Dedifferentiated amniotic fluid mesenchymal stem cell (primary cell): ENCODE results near the gene YDJC.
"Not testable (repeated sequence)": the region's sequence is repeated elsewhere in the genome, so short reads cannot be mapped to it uniquely, and the experiment has no call there.

Source experiments
- DNase-seq: peaks from one replicate; pipeline ENCODE4 v3.0.0-alpha.2; 2016; ENCODE audit errors: extremely low spot score

Gene YDJC, protein sequence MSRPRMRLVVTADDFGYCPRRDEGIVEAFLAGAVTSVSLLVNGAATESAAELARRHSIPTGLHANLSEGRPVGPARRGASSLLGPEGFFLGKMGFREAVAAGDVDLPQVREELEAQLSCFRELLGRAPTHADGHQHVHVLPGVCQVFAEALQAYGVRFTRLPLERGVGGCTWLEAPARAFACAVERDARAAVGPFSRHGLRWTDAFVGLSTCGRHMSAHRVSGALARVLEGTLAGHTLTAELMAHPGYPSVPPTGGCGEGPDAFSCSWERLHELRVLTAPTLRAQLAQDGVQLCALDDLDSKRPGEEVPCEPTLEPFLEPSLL

GRCh38 chr22:21629255-21630149 is at the start of gene YDJC:
Gene YDJC, minus strand, starts transcription at chr22:21630022. Its CDS starts 8 bp downstream, at chr22:21630014.
- DNase-seq = peak; percentile 86

DNA sequence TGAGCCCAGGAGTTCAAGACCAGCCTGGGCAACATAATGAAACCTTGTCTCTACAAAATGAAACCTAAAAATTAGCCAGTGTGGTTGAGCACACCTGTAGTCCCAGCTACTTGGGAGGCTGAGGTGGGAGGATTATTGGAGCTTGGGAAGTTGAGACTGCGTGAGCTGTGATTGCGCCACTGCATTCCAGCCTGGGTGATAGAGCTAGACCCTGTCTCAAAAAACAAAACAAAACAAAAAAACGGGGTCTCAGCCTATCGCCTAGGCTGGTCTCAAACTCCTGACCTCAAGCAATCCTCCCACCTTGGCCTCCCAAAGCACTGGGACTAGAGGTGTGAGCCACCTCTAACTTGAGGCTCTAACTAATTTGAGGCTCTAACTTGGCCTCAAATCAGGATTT is 49.6 kb upstream of the YDJC start:
- DNase-seq = no peak

GRCh38 chr22:21678842-21679241 is 49.0 kb upstream of the YDJC start:
- not testable (repeated sequence) for DNase-seq

- DNase-seq = no peak
Measured at GRCh38 chr22:21677606-21678443, 48.0 kb upstream of the YDJC start.

- DNase-seq = no peak
Measured at GRCh38 chr22:21674638-21675245, 44.9 kb upstream of the YDJC start.

DNA sequence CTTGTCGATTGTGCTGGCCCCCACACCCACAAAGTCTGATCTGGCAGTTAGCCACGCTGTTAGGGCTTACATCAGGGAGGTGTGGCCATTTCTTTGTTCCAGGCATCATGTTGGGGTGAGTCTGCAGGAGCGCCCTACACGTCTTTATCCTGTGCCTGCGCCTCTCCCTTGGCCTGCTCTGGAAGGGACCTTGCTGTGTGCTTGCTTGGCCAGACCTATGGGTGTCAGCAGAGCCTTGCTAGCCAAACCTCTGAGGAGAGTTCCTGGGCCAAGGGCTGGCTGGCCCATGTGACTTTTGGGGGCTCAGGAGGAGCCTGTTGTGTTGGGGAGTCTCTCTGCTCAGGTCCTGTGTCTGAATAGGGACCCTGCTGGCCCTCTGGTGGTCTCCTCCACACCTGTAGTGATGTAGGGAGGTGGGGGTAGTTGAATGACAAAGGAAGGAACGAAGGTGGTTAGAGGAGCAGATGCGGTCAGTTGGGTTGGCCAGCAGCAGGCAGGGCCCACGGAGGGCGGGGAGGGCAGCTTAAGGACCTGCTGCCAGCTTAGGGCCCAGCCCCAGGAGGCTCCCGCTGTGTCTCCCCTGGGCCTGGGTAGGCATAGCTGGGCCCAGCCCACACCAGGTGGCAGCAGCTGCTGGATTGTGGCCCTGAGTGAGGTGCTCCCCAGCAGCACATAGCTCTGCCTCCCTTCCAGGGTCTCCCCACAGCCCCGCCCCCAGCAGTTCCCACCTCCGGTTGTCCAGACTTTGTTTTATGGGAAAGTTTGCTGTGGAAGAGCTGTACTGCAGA is 43.9 kb upstream of the YDJC start:
- no peak for DNase-seq

DNA sequence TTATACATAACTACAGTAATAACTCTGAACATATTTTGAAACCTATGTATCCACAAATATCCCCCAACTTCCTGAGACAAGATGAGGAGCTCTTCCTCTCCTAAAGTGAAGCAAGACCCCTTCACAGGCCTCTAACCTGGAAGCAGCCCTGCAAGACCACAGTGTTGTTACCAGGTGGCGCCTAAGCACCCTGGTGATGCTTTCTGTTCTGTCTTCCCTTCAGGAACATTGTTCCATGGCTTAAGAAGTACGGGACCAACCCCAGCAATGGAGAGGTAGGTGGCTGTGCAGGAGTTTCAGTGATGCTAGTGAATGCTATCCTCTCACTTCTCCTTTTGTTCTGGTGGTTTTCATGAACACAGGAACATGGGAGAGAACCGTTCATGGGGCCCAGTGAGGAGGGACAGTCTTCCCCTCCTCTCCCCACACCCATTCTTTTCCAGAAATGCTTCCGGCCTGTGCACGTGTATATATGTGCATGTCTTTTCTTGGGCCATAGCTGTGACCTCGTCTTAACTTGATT is 42.3 kb upstream of the YDJC start:
- no peak for DNase-seq

DNA sequence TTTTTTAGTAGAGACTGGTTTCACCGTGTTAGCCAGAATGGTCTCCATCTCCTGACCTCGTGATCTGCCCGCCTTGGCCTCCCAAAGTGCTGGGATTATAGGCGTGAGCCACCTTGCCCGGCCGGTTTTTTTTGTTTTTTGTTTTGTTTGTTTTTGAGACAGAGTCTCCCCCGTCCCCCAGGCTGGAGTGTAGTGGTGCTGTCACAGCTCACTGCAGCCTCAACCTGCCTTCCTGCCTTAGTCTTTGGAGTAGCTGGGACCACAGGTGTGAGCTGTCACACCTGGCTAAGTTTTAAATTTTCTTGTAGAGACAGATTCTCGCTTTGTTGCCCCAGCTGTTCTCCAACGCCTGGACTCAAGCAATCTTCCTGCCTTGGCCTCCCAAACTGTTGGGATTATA is 39.2 kb upstream of the YDJC start:
- DNase-seq = no peak

GRCh38 chr22:21666786-21667185 is 37.0 kb upstream of the YDJC start:
- DNase-seq = no peak

GRCh38 chr22:21665047-21665851 is 35.4 kb upstream of the YDJC start:
- DNase-seq = no peak

DNA sequence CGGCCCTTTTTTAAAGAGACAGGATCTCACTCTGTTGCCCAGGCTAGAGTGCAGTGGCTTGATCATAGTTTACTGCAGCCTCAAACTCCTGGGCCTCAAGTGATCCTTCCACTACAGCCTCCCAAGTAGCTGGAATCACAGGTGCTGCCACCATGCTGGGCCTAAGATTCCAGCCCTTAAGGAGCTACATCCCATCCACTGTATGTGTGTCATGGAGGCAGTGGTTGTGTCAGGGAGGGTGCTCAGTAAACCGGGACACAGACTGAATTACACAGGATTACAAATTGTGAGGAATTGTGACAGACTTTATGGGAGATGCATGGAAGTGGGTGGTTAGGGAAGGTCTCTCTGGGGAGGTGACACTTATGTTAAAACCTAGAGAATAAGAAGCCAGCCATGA is 33.9 kb upstream of the YDJC start:
- no peak for DNase-seq

- DNase-seq = no peak
Measured at GRCh38 chr22:21661991-21662390, 32.2 kb upstream of the YDJC start.

- DNase-seq = no peak
Measured at GRCh38 chr22:21660904-21661303, 31.1 kb upstream of the YDJC start.

DNA sequence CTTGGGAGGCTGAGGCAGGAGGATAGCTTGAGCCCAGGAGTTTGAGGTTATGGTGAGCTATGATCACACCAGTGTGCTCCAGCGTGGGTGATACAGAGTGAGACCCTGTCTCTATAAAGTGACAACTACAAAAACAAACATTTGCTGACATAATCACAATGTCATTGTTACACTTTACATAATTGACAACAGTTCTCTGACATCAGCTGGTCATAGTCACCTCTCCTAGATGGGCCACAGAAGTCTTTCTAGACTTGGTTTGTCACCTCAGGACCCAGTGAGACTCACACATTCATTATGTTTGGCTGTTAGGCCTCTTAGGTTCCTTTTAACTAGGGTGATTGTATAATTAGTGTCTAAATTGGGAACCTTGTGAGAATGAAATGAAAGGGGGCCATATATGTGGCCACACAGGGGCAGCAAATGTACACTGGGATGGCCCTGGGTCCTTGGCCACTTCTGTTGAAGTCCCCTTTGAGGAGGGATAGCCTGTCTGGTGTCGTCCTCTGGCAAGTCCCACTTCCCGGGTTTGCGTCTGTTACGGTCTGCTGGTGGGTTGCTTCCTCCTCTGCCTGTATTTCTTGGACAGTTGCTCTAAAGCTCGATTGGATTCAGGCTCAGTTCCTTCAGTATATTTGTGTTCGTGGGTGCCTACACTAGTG is 30.2 kb upstream of the YDJC start:
- no peak for DNase-seq

DNA sequence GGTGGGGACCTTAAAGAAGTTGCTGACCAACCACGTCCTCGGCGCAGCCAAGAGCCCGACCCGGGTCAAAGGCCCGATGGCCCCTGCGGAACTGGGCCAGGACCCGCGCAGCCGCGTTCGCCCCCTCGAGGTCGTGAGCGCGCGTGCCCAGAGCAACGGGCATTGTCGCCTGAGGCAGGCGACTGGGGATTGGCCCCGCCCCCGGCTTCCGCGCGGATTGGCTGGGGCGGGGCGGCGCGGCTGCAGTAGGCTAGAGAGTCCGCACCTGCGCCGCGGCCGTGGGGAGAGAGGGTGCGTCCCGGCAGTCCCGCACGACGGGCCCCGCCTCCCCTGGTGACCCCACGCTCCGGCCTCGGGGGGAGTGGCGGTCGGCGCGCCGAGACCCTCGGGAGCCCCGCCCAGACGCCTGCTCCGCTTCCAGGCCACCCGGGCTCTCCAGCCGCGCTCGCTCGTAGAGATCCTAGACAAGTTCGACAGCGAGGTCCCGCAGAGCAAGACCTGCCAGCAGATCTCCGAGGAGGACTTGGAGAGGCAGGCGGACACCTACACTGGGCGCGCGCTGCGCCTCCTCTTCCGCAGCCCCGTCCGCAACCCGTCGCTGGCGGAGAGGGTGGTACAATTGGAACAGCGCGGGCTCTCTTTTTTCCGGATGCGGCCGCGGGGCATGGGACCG is 27.7 kb upstream of the YDJC start:
- DNase-seq = no peak

DNA sequence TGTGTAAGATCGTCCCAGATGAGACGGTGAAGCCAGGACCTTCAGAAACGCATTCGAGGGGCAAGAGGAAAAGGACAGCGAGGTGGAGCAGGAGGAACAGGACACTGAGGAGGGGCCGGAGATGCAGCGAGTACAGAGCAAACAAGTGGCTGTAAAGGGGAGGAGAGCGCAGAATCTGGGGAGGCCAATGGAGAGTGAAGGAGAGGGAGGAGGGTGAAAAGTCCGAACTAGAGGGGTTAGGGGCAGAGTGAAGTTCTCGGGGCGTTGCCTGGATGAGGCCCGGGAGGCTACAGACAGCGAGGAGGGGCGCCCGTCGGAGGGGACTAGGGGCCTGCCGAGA is 27.2 kb upstream of the YDJC start:
- DNase-seq = no peak

- no peak for DNase-seq
Measured at GRCh38 chr22:21652547-21653545, 23.0 kb upstream of the YDJC start.
